Trophoblast cell (in vitro differentiated cells and primary cell): Measurements from ENCODE around the gene MAP3K15.
"Not testable (repeated sequence)": the region's sequence is repeated elsewhere in the genome, so short reads cannot be mapped to it uniquely, and the experiment has no call there.

ENCODE experiments used
- DNase-seq, 2 donors: peaks; one replicate each; pipeline ENCODE4 v3.0.0-alpha.2; 2016
- H2AFZ ChIP-seq: 2 replicates; pipeline ENCODE4 v1.6.1; 2013; ENCODE audit warnings: low read length, moderate library complexity, mild to moderate bottlenecking; ENCODE audit not compliant: insufficient read depth, poor library complexity
- H2AK5ac ChIP-seq: 2 replicates; pipeline ENCODE4 v1.6.1; 2013; ENCODE audit warnings: mild to moderate bottlenecking, low read length
- H2BK120ac ChIP-seq: 2 replicates; pipeline ENCODE4 v1.6.1; 2013; ENCODE audit warnings: low read length, mild to moderate bottlenecking, moderate library complexity; ENCODE audit not compliant: insufficient read depth, poor library complexity
- H2BK12ac ChIP-seq: 2 replicates; pipeline ENCODE4 v1.6.1; 2013; ENCODE audit warnings: mild to moderate bottlenecking, low read length, moderate library complexity
- H2BK5ac ChIP-seq: 2 replicates; pipeline ENCODE4 v1.6.1; 2013; ENCODE audit warnings: low read length, low read depth, moderate library complexity, mild to moderate bottlenecking; ENCODE audit not compliant: poor library complexity
- H3K14ac ChIP-seq: 2 replicates; pipeline ENCODE4 v1.6.1; 2013; ENCODE audit warnings: mild to moderate bottlenecking, low read length
- H3K18ac ChIP-seq: 2 replicates; pipeline ENCODE4 v1.6.1; 2013; ENCODE audit warnings: mild to moderate bottlenecking, low read length
- H3K23ac ChIP-seq: 2 replicates; pipeline ENCODE4 v1.6.1; 2013; ENCODE audit warnings: low read length
- H3K27ac ChIP-seq: 2 replicates; pipeline ENCODE4 v1.5.1; 2013; ENCODE audit warnings: low read depth, mild to moderate bottlenecking, inconsistent platforms, low read length, moderate library complexity
- H3K27me3 ChIP-seq: 2 replicates; pipeline ENCODE4 v1.6.1; 2013; ENCODE audit warnings: inconsistent platforms, mild to moderate bottlenecking, low read length, moderate library complexity; ENCODE audit not compliant: insufficient read depth
- H3K36me3 ChIP-seq, 2 experiments: 1 replicate in 1 of 2; 2 replicates in 1 of 2; pipeline ENCODE4 v1.6.1; 2013; ENCODE audit warnings: low read length in 2 of 2, mild to moderate bottlenecking in 2 of 2, moderate library complexity in 1 of 2; ENCODE audit not compliant: insufficient read depth in 2 of 2, control insufficient read depth in 1 of 2
- H3K4ac ChIP-seq: 2 replicates; pipeline ENCODE4 v1.6.1; 2013; ENCODE audit warnings: low read depth, mild to moderate bottlenecking, low read length, moderate library complexity
- H3K4me1 ChIP-seq, 2 experiments: 1 replicate in 1 of 2; 2 replicates in 1 of 2; pipeline ENCODE4 v1.6.1; 2013; ENCODE audit warnings: low read length in 2 of 2, mild to moderate bottlenecking in 2 of 2, moderate library complexity in 1 of 2; ENCODE audit not compliant: insufficient read depth in 2 of 2, control insufficient read depth in 1 of 2
- H3K4me2 ChIP-seq: 2 replicates; pipeline ENCODE4 v1.6.1; 2013; ENCODE audit warnings: inconsistent platforms, mild to moderate bottlenecking, low read length, moderate library complexity
- H3K4me3 ChIP-seq: 2 replicates; pipeline ENCODE4 v1.5.1; 2013; ENCODE audit warnings: mild to moderate bottlenecking, low read depth, low read length, inconsistent platforms
- H3K79me1 ChIP-seq: one replicate; pipeline ENCODE4 v1.6.1; 2013; ENCODE audit warnings: low read length
- H3K79me2 ChIP-seq: 2 replicates; pipeline ENCODE4 v1.6.1; 2013; ENCODE audit warnings: low read length, mild to moderate bottlenecking; ENCODE audit not compliant: control insufficient read depth, insufficient read depth, poor library complexity
- H3K9ac ChIP-seq: 2 replicates; pipeline ENCODE4 v1.6.1; 2013; ENCODE audit warnings: mild to moderate bottlenecking, low read length
- H3K9me3 ChIP-seq: 2 replicates; pipeline ENCODE4 v1.6.1; 2013; ENCODE audit warnings: low read depth, mild to moderate bottlenecking, control low read depth, inconsistent platforms, low read length; ENCODE audit not compliant: insufficient read depth
- H4K12ac ChIP-seq: 2 replicates; pipeline ENCODE4 v1.6.1; 2013; ENCODE audit warnings: low read depth, mild to moderate bottlenecking, low read length, moderate library complexity
- H4K8ac ChIP-seq: 2 replicates; pipeline ENCODE4 v1.6.1; 2013; ENCODE audit warnings: low read depth, mild to moderate bottlenecking, low read length, moderate library complexity
- H4K91ac ChIP-seq: one replicate; pipeline ENCODE4 v1.6.1; 2013; ENCODE audit warnings: low read depth, mild to moderate bottlenecking, low read length, moderate library complexity
- WGBS: extraction: QIAGEN DNeasy Blood & Tissue Kit; methylation state at CpG from one replicate; pipeline ENCODE4 v1.1.7; 2013; ENCODE audit warnings: missing lambda C conversion rate; ENCODE audit not compliant: insufficient read length, insufficient coverage; ENCODE audit errors: extremely low coverage; 5-methylcytosine and 5-hydroxymethylcytosine counted together

The MAP3K15 gene

DNA sequence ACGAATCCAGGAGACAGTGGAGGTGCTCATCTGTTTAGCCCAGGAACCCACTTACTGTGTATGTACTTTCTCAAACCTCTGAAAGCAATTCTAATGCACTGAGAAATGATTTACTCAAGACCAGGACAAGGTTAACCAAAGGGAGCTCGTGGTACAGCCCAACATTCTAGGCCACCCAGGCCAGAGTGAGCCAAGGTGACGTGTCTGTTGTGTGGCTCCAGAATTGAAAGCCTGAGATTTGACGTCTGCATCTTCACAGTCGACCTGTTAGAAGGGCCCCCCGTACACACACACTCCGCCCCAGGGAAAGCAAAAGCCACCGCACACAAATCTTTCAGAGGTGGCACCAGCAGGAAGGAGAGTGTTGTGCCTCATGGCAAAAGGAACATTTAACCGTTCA, 2.3 kb downstream of the MAP3K15 start:
- Histone ChIP-seq H4K91ac (no peak overlapping the region), H3K4me3 (no peak overlapping the region), H3K18ac (no peak overlapping the region), H3K14ac (no peak overlapping the region), H3K27ac (no peak overlapping the region), H3K9ac (no peak overlapping the region), H3K4ac (no peak overlapping the region), H2AFZ (no peak overlapping the region), H2BK12ac (no peak overlapping the region), H3K4me1 (peaks cover 0 to 4% of the 10 kb centered on the region in 2 experiments), H3K27me3 (no peaks in the 10 kb centered on the region), H2BK5ac (no peak overlapping the region), H4K8ac (no peak overlapping the region), H3K79me2 (no peaks in the 10 kb centered on the region), H3K79me1 (no peaks in the 10 kb centered on the region), H2BK120ac (no peak overlapping the region), H3K23ac (no peak overlapping the region), H3K36me3 (no peaks in the 10 kb centered on the region), H3K4me2 (no peak overlapping the region), H4K12ac (no peak overlapping the region), H3K9me3 (no peaks in the 10 kb centered on the region), H2AK5ac (no peak overlapping the region)
- DNase-seq = no peak
- no CpG with 5 or more reads among the region's 9 CpGs for WGBS

DNA sequence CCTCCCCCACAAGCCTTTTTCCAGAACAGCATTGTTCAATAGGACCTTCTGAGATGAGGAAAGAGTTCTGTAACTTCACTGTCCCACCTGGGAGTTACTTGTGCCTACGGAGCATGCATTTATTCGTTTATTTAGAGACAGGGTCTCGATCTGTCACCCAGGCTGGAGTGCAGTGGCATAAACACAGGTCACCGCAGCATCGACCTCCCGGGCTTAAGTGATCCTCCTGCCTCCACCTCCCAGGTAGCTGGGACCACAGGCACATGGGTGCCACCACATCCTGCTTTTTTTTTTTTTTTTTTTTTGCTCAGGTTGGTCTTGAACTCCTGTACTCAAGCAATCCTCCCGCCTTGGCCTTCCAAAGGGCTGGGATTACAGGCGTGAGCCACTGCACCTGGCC, 2.9 kb downstream of the MAP3K15 start:
- Histone ChIP-seq H3K4me3 (no peak overlapping the region), H2AFZ (no peak overlapping the region), H3K27me3 (no peaks in the 10 kb centered on the region), H3K79me2 (no peaks in the 10 kb centered on the region), H3K9me3 (no peaks in the 10 kb centered on the region), H2BK12ac (no peak overlapping the region), H2BK120ac (no peak overlapping the region), H4K91ac (no peak overlapping the region), H3K9ac (no peak overlapping the region), H3K27ac (no peak overlapping the region), H3K79me1 (no peaks in the 10 kb centered on the region), H3K14ac (no peak overlapping the region), H3K18ac (no peak overlapping the region), H4K12ac (no peak overlapping the region), H3K4me2 (no peak overlapping the region), H2AK5ac (no peak overlapping the region), H3K23ac (no peak overlapping the region), H3K4me1 (peaks cover 0 to 4% of the 10 kb centered on the region in 2 experiments), H3K4ac (no peak overlapping the region), H4K8ac (no peak overlapping the region), H2BK5ac (no peak overlapping the region), H3K36me3 (no peaks in the 10 kb centered on the region)
- DNase-seq = no peak
- WGBS = no CpG with 5 or more reads among the region's 8 CpGs

DNA sequence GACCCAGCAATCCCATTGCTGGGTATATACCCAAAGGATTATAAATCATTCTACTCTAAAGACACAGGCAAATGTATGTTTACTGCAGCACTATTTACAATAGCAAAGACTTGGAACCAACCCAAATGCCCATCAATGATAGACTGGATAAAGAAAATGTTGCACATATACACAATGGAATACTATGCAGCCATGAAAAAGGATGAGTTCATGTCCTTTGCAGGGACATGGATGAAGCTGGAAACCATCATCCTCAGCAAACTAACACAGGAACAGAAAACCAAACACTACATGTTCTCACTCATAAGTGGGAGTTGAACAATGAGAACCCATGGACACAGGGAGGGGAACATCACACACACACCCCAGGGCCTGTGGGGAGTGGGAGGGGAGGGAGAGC, 3.5 kb downstream of the MAP3K15 start:
- not testable (repeated sequence) for H4K91ac ChIP-seq, H2AK5ac ChIP-seq, H3K14ac ChIP-seq, H2BK5ac ChIP-seq, H3K27ac ChIP-seq, H3K9me3 ChIP-seq, H4K12ac ChIP-seq, H3K9ac ChIP-seq, H3K23ac ChIP-seq, H3K79me2 ChIP-seq, H3K4me1 ChIP-seq, DNase-seq, H3K4me3 ChIP-seq, H3K36me3 ChIP-seq, H2BK12ac ChIP-seq, H3K4ac ChIP-seq, H3K79me1 ChIP-seq, H2AFZ ChIP-seq, H2BK120ac ChIP-seq, H3K27me3 ChIP-seq, H3K4me2 ChIP-seq, H4K8ac ChIP-seq, H3K18ac ChIP-seq

DNA sequence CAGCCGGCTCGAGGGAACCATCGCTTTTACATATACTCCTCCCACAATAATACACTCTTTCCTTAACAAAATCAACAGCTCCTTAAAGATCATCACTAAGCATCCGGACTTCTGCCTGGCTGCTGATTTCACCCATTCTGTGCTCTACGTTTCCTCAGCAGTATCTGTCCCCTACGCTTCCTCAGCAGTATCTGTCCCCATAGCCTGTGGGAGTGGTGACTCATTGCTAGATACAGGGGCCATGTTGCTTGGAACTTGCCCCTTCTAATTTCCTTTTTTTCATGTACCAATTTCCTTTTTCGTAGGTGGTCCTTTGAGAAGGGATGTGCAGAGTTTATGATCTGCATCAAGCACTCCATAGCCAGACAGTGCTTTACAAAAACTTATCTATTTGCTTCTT, 18.6 kb downstream of the MAP3K15 start:
- no peak overlapping the region for H3K4me2 ChIP-seq
- no peak overlapping the region for H4K91ac ChIP-seq
- no peak overlapping the region for H3K27ac ChIP-seq
- H4K12ac ChIP-seq = no peak overlapping the region
- H4K8ac ChIP-seq = no peak overlapping the region
- WGBS = no CpG with 5 or more reads among the region's 7 CpGs
- H3K79me1 ChIP-seq = no peaks in the 10 kb centered on the region
- no peak overlapping the region for H2AFZ ChIP-seq
- H3K18ac ChIP-seq = no peak overlapping the region
- no peak for DNase-seq
- no peaks in the 10 kb centered on the region for H3K27me3 ChIP-seq
- H3K9me3 ChIP-seq = no peaks in the 10 kb centered on the region
- H2AK5ac ChIP-seq = no peak overlapping the region
- no peaks in the 10 kb centered on the region for H3K4me1 ChIP-seq
- no peak overlapping the region for H3K4ac ChIP-seq
- no peaks in the 10 kb centered on the region for H3K36me3 ChIP-seq
- no peak overlapping the region for H2BK5ac ChIP-seq
- H3K14ac ChIP-seq = no peak overlapping the region
- H2BK120ac ChIP-seq = no peak overlapping the region
- no peaks in the 10 kb centered on the region for H3K79me2 ChIP-seq
- no peak overlapping the region for H3K9ac ChIP-seq
- H2BK12ac ChIP-seq = no peak overlapping the region
- H3K4me3 ChIP-seq = no peak overlapping the region
- no peak overlapping the region for H3K23ac ChIP-seq
